HepG2 (cell line): Measurements from ENCODE around the gene DOC2A. TPM values are rescaled to one million over a fixed set of nuclear protein-coding genes. Genes with fewer than 3 reads are reported as not detected.

Experiments used
- AHR ChIP-seq: IDR thresholded peaks from 2 replicates; pipeline ENCODE4 v1.6.1; 2018; ENCODE audit warnings: missing genetic modification reagents, missing compliant biosample characterization
- ARNT ChIP-seq: fragments of 450-650 bp; IDR thresholded peaks from 2 replicates; pipeline ENCODE4 v1.6.1; 2017
- CEBPB ChIP-seq: IDR thresholded peaks from 2 replicates; pipeline ENCODE4 v1.6.1; 2011; ENCODE audit warnings: low read depth, low read length, improper control_type of control experiment, borderline replicate concordance
- GLI4 ChIP-seq: sonication (generic); formaldehyde crosslinking; IDR thresholded peaks from 2 replicates; pipeline ENCODE4 v1.5.1; 2020; ENCODE audit warnings: missing genetic modification reagents, mild to moderate bottlenecking, moderate library complexity, borderline replicate concordance
- KLF15 ChIP-seq: sonication (generic); formaldehyde crosslinking; IDR thresholded peaks from 2 replicates; pipeline ENCODE4 v1.8.1; 2023; ENCODE audit warnings: borderline replicate concordance, mild to moderate bottlenecking, inconsistent platforms, missing genetic modification reagents, mixed read lengths
- KLF9 ChIP-seq: IDR thresholded peaks from 2 replicates; pipeline ENCODE4 v1.6.1; 2016; ENCODE audit warnings: low read depth
- PTBP1 ChIP-seq: fragments of 200-400 bp; formaldehyde crosslinking; IDR thresholded peaks from 2 replicates; pipeline ENCODE4 v1.6.1; 2018; ENCODE audit warnings: low read length, low read depth; ENCODE audit not compliant: poor library complexity, severe bottlenecking
- RELA ChIP-seq: sonication (generic); formaldehyde crosslinking; IDR thresholded peaks from 2 replicates; pipeline ENCODE4 v1.4.0; 2020; ENCODE audit warnings: missing genetic modification reagents
- SOX13 ChIP-seq, 3 experiments: fragments of 450-650 bp in 1 of 3; sonication (generic) in 1 of 3; formaldehyde crosslinking in 1 of 3; IDR thresholded peaks in 2 of 3; conservative IDR thresholded peaks in 1 of 3; 2 replicates each; pipeline versions ENCODE4 v1.5.0 to v1.6.1; 2016 to 2020; ENCODE audit warnings: antibody characterized with exemption in 1 of 3, mild to moderate bottlenecking in 1 of 3, missing compliant biosample characterization in 1 of 3, missing genetic modification reagents in 1 of 3, moderate library complexity in 1 of 3
- TBX2 ChIP-seq: sonication (generic); formaldehyde crosslinking; IDR thresholded peaks from 2 replicates; pipeline ENCODE4 v1.5.0; 2020; ENCODE audit warnings: missing genetic modification reagents, mild to moderate bottlenecking, borderline replicate concordance
- ZNF496 ChIP-seq: sonication (generic); formaldehyde crosslinking; IDR thresholded peaks from 2 replicates; pipeline ENCODE4 v1.8.1; 2023; ENCODE audit warnings: mild to moderate bottlenecking, moderate library complexity, missing genetic modification reagents; ENCODE audit not compliant: insufficient replicate concordance
- ZNF570 ChIP-seq: sonication (generic); formaldehyde crosslinking; IDR thresholded peaks from 2 replicates; pipeline ENCODE4 v1.4.0; 2020; ENCODE audit warnings: mild to moderate bottlenecking, missing genetic modification reagents, borderline replicate concordance
- ZNF615 ChIP-seq: sonication (generic); formaldehyde crosslinking; IDR thresholded peaks from 2 replicates; pipeline ENCODE4 v1.5.0; 2020; ENCODE audit warnings: mild to moderate bottlenecking, missing genetic modification reagents, borderline replicate concordance
- ZNF737 ChIP-seq: sonication (generic); formaldehyde crosslinking; IDR thresholded peaks from 2 replicates; pipeline ENCODE4 v1.5.0; 2020; ENCODE audit warnings: missing genetic modification reagents, mild to moderate bottlenecking, borderline replicate concordance
- ZNF891 ChIP-seq: sonication (generic); formaldehyde crosslinking; IDR thresholded peaks from 2 replicates; pipeline ENCODE4 v1.5.0; 2020; ENCODE audit warnings: mild to moderate bottlenecking, missing genetic modification reagents
- polyA plus RNA-seq, 8 experiments: library from polyadenylated mRNA; depleted of rRNA in 3 of 8; stranded (reverse) in 7 of 8; unstranded in 1 of 8; fragments of >200 nt; fragmentation: Illumina TruSeq in 4 of 8; extraction: Trizol in 4 of 8; gene quantifications; 2 replicates each; pipeline versions ENCODE4 v1.2.1 to v1.2.3, GENCODE V29; 2011 to 2016; ENCODE audit warnings: low read depth in 4 of 8, missing spikeins in 1 of 8, mixed read lengths in 1 of 8; ENCODE audit not compliant: insufficient read depth in 1 of 8
- total RNA-seq, 5 experiments: library from RNA; depleted of rRNA; stranded (reverse); fragments of >200 nt; fragmentation: Illumina TruSeq; extraction: Trizol; gene quantifications; 2 replicates each; pipeline ENCODE4 v1.2.3, GENCODE V29; 2016; ENCODE audit warnings: low read depth in 1 of 5
- TF ChIP-seq, protein P1 (sequence below): sonication (generic); formaldehyde crosslinking; IDR thresholded peaks from 2 replicates; pipeline ENCODE4 v1.8.0; 2022; ENCODE audit warnings: missing genetic modification reagents, low read depth, mild to moderate bottlenecking, borderline replicate concordance
- TF ChIP-seq, protein P2 (sequence below): sonication (generic); formaldehyde crosslinking; IDR thresholded peaks from 2 replicates; pipeline ENCODE4 v1.4.0; 2020; ENCODE audit warnings: missing genetic modification reagents
- TF ChIP-seq, protein P3 (sequence below): sonication (generic); IDR thresholded peaks from 2 replicates; pipeline ENCODE4 v1.6.1; 2016; ENCODE audit warnings: low read depth, borderline replicate concordance
- TF ChIP-seq, protein P4 (sequence below): sonication (generic); formaldehyde crosslinking; IDR thresholded peaks from 2 replicates; pipeline ENCODE4 v1.4.0; 2020; ENCODE audit warnings: missing genetic modification reagents, borderline replicate concordance

Gene DOC2A
- total and polyA plus RNA-seq, 2 of the 13 experiments (the other 11 are each of a cell fraction or from before 2014, with no cell fraction given) = 0.15 to 0.55 TPM

DNA sequence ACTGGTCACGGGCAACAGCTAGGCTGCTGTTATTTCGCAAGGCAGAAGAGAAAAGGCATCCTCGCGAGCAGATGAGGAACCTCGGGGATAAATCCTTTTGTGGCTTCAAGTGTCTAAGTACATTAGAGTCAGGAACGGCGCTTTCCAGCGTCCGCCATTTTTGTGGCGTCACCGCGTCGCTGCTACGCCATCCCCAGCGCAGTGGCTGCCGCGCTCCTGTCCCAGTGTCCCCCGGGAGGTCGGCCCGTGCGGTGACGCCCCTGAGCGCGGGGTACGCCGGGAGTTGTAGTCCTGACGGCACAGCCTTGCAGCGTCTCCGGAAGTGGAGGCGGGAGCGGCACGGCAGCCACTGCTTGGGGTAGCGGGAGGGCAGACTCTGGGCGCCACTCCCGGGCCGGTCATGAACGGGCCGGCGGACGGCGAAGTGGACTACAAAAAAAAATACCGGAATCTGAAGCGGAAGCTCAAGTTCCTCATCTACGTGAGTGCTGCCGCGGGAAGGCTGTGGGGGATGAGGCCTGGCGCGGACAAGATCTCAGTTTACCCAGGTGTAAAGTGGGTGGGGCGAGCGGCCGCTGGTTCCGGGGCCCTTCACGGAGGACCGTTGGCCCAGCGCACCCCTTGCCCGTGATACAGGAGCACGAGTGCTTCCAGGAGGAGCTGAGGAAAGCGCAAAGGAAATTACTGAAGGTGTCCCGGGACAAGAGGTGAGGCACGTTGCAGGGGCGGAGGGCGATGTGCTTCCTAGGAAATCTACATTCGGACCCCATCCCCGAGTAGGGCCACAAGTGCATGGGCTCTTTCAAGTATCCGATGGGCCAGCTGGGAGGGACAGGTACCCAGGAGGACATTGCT is 14.7 kb downstream of the DOC2A start, which contains the start of gene INO80E (continued):
- TF ChIP-seq, protein P1, sequence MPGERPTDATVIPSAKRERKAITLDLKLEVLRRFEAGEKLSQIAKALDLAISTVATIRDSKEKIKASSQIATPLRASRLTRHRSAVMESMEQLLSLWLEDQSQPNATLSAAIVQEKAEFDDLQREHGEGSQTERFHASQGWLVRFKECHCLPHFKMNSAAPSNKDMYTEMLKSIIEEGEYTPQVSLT (CRISPR knock-in tag) = no peak
- TF ChIP-seq AHR (CRISPR knock-in tag) (0 out of 2 replicates have a peak, but pooled peaks have one; percentile 7), ZNF570 (CRISPR knock-in tag) (no peak), ZNF496 (no peak), SOX13 (IDR thresholded peaks at IDR 0.05) (no peak), SOX13 (CRISPR knock-in tag; conservative IDR thresholded peaks at IDR 0.05 in 1 of 2, IDR thresholded peaks at IDR 0.05 in 1 of 2) (peak in 1 of 2 experiments; percentile 39; a peak in 1 of 4 replicates), PTBP1 (no peak), GLI4 (peak; percentile 55; the same call in 1 of the 2 replicates), ARNT (no peak), ZNF891 (CRISPR knock-in tag) (peak; percentile 65), KLF15 (CRISPR knock-in tag) (peak; percentile 80; the same call in 1 of the 2 replicates), KLF9 (CRISPR knock-in tag) (no peak; the same call in none of the 2 replicates), TBX2 (peak; percentile 80), ZNF615 (CRISPR knock-in tag) (peak; percentile 29), CEBPB (0 out of 2 replicates have a peak, but pooled peaks have one; percentile 41), RELA (0 out of 2 replicates have a peak, but pooled peaks have one; percentile 58), ZNF737 (CRISPR knock-in tag) (0 out of 2 replicates have a peak, but pooled peaks have one; percentile 10)
- TF ChIP-seq, protein P2, sequence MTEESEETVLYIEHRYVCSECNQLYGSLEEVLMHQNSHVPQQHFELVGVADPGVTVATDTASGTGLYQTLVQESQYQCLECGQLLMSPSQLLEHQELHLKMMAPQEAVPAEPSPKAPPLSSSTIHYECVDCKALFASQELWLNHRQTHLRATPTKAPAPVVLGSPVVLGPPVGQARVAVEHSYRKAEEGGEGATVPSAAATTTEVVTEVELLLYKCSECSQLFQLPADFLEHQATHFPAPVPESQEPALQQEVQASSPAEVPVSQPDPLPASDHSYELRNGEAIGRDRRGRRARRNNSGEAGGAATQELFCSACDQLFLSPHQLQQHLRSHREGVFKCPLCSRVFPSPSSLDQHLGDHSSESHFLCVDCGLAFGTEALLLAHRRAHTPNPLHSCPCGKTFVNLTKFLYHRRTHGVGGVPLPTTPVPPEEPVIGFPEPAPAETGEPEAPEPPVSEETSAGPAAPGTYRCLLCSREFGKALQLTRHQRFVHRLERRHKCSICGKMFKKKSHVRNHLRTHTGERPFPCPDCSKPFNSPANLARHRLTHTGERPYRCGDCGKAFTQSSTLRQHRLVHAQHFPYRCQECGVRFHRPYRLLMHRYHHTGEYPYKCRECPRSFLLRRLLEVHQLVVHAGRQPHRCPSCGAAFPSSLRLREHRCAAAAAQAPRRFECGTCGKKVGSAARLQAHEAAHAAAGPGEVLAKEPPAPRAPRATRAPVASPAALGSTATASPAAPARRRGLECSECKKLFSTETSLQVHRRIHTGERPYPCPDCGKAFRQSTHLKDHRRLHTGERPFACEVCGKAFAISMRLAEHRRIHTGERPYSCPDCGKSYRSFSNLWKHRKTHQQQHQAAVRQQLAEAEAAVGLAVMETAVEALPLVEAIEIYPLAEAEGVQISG (CRISPR knock-in tag) = peak; percentile 97
- TF ChIP-seq, protein P3, sequence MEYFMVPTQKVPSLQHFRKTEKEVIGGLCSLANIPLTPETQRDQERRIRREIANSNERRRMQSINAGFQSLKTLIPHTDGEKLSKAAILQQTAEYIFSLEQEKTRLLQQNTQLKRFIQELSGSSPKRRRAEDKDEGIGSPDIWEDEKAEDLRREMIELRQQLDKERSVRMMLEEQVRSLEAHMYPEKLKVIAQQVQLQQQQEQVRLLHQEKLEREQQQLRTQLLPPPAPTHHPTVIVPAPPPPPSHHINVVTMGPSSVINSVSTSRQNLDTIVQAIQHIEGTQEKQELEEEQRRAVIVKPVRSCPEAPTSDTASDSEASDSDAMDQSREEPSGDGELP = peak; percentile 32; the same call in 1 of the 2 replicates
- TF ChIP-seq, protein P4, sequence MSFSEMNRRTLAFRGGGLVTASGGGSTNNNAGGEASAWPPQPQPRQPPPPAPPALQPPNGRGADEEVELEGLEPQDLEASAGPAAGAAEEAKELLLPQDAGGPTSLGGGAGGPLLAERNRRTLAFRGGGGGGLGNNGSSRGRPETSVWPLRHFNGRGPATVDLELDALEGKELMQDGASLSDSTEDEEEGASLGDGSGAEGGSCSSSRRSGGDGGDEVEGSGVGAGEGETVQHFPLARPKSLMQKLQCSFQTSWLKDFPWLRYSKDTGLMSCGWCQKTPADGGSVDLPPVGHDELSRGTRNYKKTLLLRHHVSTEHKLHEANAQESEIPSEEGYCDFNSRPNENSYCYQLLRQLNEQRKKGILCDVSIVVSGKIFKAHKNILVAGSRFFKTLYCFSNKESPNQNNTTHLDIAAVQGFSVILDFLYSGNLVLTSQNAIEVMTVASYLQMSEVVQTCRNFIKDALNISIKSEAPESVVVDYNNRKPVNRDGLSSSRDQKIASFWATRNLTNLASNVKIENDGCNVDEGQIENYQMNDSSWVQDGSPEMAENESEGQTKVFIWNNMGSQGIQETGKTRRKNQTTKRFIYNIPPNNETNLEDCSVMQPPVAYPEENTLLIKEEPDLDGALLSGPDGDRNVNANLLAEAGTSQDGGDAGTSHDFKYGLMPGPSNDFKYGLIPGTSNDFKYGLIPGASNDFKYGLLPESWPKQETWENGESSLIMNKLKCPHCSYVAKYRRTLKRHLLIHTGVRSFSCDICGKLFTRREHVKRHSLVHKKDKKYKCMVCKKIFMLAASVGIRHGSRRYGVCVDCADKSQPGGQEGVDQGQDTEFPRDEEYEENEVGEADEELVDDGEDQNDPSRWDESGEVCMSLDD = peak; percentile 2; the same call in 1 of the 2 replicates
